ENCODE results near the gene AMPH.

- TF ChIP-seq CTCF (IDR thresholded peaks at IDR 0.05) (no peak), POLR2A (IDR thresholded peaks at IDR 0.05) (no peak)
Measured at GRCh38 chr7:38637957-38638356, 6.8 kb upstream of the AMPH start.
